ENCODE data around the gene PTGER1. TPM values are rescaled to one million over a fixed set of nuclear protein-coding genes. Genes with fewer than 3 reads are reported as not detected.

PTGER1 gene
- total RNA-seq, 1 experiment from 2014 or later = 0.35 TPM

GRCh38 chr19:14432791-14433553, 42.2 kb downstream of the PTGER1 start, which contains the start of gene PKN1:
PKN1 (plus strand) TSS chr19:14433306; CDS start chr19:14433522, 216 bp downstream.
- peak; percentile 98 for DNase-seq
- peak within 1 kb of the TSS; percentile 73 for H3K4me3 ChIP-seq (ENCODE audit: insufficient read depth, low read depth, low read length)
- peaks cover 3% of the 10 kb centered on the region for H3K27me3 ChIP-seq (ENCODE audit: control insufficient read depth, insufficient read depth, low read length)
- H3K36me3 ChIP-seq (replicated peaks; ENCODE audit: control insufficient read depth, insufficient read depth, low read length) = no peaks in the 10 kb centered on the region; the same call in 1 of the 2 replicates

GRCh38 chr19:14430712-14431111, 44.4 kb downstream of the PTGER1 start:
- no peak overlapping the region for H3K4me3 ChIP-seq (ENCODE audit: insufficient read depth, low read depth, low read length)
- peaks cover 3% of the 10 kb centered on the region for H3K27me3 ChIP-seq (ENCODE audit: control insufficient read depth, insufficient read depth, low read length)
- no peaks in the 10 kb centered on the region for H3K36me3 ChIP-seq (replicated peaks; ENCODE audit: control insufficient read depth, insufficient read depth, low read length)
- DNase-seq = no peak

- Histone ChIP-seq H3K36me3 (replicated peaks; ENCODE audit: control insufficient read depth, insufficient read depth, low read length) (no peaks in the 10 kb centered on the region), H3K4me3 (ENCODE audit: insufficient read depth, low read depth, low read length) (no peak overlapping the region), H3K27me3 (ENCODE audit: control insufficient read depth, insufficient read depth, low read length) (peaks cover 3% of the 10 kb centered on the region)
- no peak for DNase-seq
Measured at GRCh38 chr19:14428882-14429416, 46.2 kb downstream of the PTGER1 start.

- Histone ChIP-seq H3K36me3 (replicated peaks; ENCODE audit: control insufficient read depth, insufficient read depth, low read length) (no peaks in the 10 kb centered on the region), H3K4me3 (ENCODE audit: insufficient read depth, low read depth, low read length) (no peak overlapping the region), H3K27me3 (ENCODE audit: control insufficient read depth, insufficient read depth, low read length) (peaks cover 3% of the 10 kb centered on the region)
- no peak for DNase-seq
Measured at GRCh38 chr19:14427461-14427860, 47.7 kb downstream of the PTGER1 start.

GRCh38 chr19:14425696-14426138, 49.4 kb downstream of the PTGER1 start:
- H3K36me3 ChIP-seq (replicated peaks; ENCODE audit: control insufficient read depth, insufficient read depth, low read length) = no peaks in the 10 kb centered on the region
- DNase-seq = no peak
- H3K4me3 ChIP-seq (ENCODE audit: insufficient read depth, low read depth, low read length) = no peak overlapping the region
- H3K27me3 ChIP-seq (ENCODE audit: control insufficient read depth, insufficient read depth, low read length) = peaks cover 2% of the 10 kb centered on the region; the same call in 1 of the 2 replicates

Other genes starting within 250 kb of the PTGER1 start
- 5.9 and 6.1 TPM in 2 replicates for gene ADGRE5, start 93.9 kb downstream of the PTGER1 start, total RNA-seq (2014; rRNA removed; shearing (Covaris generic))
- 94.6 and 131 TPM in 2 replicates for gene DDX39A, start 56.0 kb downstream of the PTGER1 start, total RNA-seq (2014; rRNA removed; shearing (Covaris generic))
- 108 and 127 TPM in 2 replicates for gene PKN1, start 42.0 kb downstream of the PTGER1 start, total RNA-seq (2014; rRNA removed; shearing (Covaris generic))
- gene GIPC1, start 20.8 kb upstream of the PTGER1 start, total RNA-seq (2014; rRNA removed; shearing (Covaris generic)) = 97.8 and 116 TPM in 2 replicates
- gene DNAJB1, start 43.0 kb upstream of the PTGER1 start, total RNA-seq (2014; rRNA removed; shearing (Covaris generic)) = 44.6 and 46.9 TPM in 2 replicates
- gene TECR, start 54.2 kb upstream of the PTGER1 start, total RNA-seq (2014; rRNA removed; shearing (Covaris generic)) = 88.2 and 99.4 TPM in 2 replicates
- gene NDUFB7, start 96.7 kb upstream of the PTGER1 start, total RNA-seq (2014; rRNA removed; shearing (Covaris generic)) = 332 and 343 TPM in 2 replicates
- gene CLEC17A, start 107.7 kb upstream of the PTGER1 start, total RNA-seq (2014; rRNA removed; shearing (Covaris generic)) = not detected in 2 replicates
- gene ADGRE3, start 199.5 kb upstream of the PTGER1 start, total RNA-seq (2014; rRNA removed; shearing (Covaris generic)) = not detected in 2 replicates
- gene ZNF333, start 214.7 kb upstream of the PTGER1 start, total RNA-seq (2014; rRNA removed; shearing (Covaris generic)) = 6.8 and 17.4 TPM in 2 replicates